ENCODE measurements around the gene STUM.

DNA sequence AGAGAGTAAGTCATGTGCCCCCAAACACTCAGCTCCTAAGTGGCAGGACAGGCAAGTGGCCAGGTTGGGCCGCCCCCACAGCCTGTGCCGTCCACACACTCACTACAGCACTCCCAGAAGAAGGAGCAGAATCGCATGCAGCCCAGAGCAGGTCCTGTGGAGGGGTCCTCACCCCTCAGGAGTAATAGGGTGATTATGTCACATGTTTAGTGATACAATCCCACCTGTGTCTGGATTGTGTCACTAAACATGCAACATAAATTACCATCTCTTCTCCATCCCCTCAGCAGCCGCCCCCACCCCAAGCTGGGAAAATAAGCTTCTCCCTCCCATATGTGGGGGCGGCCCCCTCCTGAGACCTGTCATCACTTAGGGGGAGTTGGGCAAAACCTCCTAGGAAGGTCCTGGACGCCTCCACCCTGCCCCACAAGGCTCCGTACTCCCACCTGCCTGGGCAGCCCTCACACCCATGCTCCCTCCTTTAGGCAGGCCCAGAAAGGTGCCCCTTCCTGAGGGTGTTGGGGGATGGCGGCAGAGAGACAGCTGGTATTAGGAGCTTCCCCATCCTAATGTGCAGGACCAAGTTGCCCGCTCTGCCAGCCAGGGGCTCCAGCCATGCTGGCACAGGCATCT is 56.9 kb downstream of the STUM start:
- TF ChIP-seq, protein P1, sequence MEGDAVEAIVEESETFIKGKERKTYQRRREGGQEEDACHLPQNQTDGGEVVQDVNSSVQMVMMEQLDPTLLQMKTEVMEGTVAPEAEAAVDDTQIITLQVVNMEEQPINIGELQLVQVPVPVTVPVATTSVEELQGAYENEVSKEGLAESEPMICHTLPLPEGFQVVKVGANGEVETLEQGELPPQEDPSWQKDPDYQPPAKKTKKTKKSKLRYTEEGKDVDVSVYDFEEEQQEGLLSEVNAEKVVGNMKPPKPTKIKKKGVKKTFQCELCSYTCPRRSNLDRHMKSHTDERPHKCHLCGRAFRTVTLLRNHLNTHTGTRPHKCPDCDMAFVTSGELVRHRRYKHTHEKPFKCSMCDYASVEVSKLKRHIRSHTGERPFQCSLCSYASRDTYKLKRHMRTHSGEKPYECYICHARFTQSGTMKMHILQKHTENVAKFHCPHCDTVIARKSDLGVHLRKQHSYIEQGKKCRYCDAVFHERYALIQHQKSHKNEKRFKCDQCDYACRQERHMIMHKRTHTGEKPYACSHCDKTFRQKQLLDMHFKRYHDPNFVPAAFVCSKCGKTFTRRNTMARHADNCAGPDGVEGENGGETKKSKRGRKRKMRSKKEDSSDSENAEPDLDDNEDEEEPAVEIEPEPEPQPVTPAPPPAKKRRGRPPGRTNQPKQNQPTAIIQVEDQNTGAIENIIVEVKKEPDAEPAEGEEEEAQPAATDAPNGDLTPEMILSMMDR (IDR thresholded peaks at IDR 0.05; ENCODE audit: insufficient read depth, low read length, poor library complexity, severe bottlenecking), result no peak
- no peak for TF ChIP-seq EZH2phosphoT487 (conservative IDR thresholded peaks at IDR 0.05; ENCODE audit: low read length)

All from SU-DHL-6 (cell line).